Neural cell (in vitro differentiated cells): ENCODE data around the gene SLC13A3.

Source experiments
- TF ChIP-seq, protein P1 (sequence below): fragments of 450-650 bp; IDR thresholded peaks from 2 replicates; pipeline ENCODE4 v1.5.1; 2014; ENCODE audit warnings: antibody characterized with exemption, mild to moderate bottlenecking, moderate library complexity; ENCODE audit not compliant: poor library complexity, severe bottlenecking
- TF ChIP-seq, protein P2 (sequence below): IDR thresholded peaks from 2 replicates; pipeline ENCODE4 v1.6.1; 2012; ENCODE audit warnings: borderline replicate concordance

DNA sequence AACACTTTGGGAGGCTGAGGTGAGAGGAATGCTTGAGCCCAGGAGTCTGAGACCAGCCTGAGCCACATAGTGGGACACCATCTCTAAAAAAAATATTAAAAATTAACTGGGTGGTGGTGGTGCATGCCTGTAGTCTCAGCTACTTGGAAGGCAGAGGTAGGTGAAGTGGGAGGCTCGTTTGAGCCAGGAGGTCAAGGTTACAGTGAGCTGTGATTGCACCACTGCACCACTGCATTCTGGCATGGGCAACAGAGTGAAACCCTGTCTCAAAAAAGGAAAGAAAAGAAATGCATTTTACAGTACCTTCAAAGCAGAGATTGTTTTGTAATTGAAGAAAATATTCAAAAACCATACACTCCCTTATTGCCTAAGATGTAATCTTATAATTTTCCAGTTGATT lies 107.3 kb downstream of the SLC13A3 start:
- TF ChIP-seq, protein P1, sequence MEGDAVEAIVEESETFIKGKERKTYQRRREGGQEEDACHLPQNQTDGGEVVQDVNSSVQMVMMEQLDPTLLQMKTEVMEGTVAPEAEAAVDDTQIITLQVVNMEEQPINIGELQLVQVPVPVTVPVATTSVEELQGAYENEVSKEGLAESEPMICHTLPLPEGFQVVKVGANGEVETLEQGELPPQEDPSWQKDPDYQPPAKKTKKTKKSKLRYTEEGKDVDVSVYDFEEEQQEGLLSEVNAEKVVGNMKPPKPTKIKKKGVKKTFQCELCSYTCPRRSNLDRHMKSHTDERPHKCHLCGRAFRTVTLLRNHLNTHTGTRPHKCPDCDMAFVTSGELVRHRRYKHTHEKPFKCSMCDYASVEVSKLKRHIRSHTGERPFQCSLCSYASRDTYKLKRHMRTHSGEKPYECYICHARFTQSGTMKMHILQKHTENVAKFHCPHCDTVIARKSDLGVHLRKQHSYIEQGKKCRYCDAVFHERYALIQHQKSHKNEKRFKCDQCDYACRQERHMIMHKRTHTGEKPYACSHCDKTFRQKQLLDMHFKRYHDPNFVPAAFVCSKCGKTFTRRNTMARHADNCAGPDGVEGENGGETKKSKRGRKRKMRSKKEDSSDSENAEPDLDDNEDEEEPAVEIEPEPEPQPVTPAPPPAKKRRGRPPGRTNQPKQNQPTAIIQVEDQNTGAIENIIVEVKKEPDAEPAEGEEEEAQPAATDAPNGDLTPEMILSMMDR: no peak
- TF ChIP-seq, protein P2, sequence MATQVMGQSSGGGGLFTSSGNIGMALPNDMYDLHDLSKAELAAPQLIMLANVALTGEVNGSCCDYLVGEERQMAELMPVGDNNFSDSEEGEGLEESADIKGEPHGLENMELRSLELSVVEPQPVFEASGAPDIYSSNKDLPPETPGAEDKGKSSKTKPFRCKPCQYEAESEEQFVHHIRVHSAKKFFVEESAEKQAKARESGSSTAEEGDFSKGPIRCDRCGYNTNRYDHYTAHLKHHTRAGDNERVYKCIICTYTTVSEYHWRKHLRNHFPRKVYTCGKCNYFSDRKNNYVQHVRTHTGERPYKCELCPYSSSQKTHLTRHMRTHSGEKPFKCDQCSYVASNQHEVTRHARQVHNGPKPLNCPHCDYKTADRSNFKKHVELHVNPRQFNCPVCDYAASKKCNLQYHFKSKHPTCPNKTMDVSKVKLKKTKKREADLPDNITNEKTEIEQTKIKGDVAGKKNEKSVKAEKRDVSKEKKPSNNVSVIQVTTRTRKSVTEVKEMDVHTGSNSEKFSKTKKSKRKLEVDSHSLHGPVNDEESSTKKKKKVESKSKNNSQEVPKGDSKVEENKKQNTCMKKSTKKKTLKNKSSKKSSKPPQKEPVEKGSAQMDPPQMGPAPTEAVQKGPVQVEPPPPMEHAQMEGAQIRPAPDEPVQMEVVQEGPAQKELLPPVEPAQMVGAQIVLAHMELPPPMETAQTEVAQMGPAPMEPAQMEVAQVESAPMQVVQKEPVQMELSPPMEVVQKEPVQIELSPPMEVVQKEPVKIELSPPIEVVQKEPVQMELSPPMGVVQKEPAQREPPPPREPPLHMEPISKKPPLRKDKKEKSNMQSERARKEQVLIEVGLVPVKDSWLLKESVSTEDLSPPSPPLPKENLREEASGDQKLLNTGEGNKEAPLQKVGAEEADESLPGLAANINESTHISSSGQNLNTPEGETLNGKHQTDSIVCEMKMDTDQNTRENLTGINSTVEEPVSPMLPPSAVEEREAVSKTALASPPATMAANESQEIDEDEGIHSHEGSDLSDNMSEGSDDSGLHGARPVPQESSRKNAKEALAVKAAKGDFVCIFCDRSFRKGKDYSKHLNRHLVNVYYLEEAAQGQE: no peak
